NCI-H2171 (cell line): ENCODE measurements around the gene MATN1.

Source experiments
- DNase-seq: peaks from one replicate; lab custom pipeline; 2025; lab: John Stamatoyannopoulos, UW

MATN1 gene

DNA sequence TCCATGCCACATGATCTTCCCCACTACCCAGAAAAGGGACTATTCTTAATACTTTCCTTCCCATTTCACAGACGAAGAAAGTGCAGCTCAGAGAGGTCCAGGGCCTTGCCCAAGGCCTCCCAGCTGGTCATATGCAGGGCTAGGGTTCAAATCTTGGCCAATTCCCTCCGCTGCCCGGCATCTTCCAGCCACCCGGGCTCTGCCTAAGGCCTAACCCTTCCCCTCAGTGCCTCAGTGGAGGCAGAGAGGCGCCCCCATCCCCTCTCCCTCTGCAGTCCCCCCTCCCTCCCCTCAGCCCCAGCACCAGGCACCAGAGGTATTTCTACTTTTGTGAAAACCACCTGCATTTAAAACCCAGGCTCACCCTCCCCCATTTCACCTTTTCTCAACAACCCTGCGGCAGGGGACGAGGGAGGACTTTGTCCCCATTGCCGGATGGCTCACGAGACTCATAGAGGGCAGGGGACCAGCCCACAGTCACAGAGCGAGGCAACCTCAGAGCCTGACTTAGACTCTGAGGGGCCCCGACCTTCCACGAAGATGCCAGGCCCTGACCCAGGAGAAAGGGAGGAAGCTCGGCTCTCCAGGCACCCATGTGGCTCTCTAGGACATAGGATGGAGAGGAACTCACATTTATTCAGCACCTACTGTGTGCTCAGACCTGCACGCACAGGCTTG is 21.9 kb upstream of the MATN1 start:
- DNase-seq: no peak

DNA sequence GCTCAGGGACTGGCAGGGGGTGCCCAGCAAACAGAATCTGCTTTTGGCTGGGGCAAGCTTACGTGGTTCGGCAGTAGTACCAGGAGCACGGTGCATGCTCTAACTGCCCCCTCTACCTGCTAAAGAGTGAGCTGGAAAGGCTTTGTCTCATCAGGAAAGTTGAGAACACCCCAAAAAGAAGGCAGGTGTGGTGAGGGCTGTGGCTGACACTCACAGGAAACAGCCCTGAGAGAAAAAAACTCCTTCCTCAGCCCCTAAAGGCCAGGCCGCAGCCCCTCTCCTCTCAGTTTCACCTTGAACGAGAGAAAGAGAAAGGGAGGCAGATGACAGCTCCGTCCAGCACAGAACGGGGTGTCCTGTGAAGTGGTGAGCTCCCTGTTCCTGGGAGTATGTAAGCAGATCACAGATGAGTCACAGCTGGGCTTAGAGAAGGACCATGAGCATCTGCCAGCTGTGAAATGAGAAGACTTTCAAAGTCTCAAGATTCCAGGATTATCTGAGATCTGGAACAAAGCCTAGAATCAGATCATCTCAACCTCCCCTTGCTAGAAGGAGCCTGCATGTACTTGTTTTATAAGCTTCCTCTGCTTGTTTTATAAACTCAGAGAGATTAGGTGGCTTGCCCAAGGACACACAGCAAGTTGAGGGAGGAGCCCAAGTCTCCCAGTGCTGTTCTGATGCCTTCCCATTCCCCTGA is 20.8 kb upstream of the MATN1 start:
- no peak for DNase-seq

DNA sequence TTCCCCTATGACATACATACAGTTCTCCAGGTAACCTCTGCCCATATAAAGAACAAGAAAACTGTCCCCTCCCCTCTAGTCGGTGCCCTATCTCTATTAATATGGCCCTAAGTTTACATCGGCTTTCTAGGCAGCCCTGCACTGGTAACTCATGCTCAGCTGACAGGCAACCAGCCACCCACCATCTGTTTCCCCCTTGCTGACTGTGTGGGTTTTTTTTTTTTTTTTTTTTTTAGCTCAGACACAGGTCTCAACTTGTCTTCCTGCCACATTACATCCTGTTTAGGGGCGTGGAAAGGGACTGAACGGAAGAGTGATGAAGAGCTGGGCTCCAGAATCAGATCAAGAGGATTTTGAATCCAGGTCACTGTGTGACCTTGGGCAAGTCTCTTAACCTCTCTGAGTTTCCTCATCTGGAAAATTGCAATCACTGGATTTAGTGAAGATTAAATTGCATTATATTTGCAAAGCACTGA is 20.2 kb upstream of the MATN1 start:
- DNase-seq: peak; percentile 94

DNA sequence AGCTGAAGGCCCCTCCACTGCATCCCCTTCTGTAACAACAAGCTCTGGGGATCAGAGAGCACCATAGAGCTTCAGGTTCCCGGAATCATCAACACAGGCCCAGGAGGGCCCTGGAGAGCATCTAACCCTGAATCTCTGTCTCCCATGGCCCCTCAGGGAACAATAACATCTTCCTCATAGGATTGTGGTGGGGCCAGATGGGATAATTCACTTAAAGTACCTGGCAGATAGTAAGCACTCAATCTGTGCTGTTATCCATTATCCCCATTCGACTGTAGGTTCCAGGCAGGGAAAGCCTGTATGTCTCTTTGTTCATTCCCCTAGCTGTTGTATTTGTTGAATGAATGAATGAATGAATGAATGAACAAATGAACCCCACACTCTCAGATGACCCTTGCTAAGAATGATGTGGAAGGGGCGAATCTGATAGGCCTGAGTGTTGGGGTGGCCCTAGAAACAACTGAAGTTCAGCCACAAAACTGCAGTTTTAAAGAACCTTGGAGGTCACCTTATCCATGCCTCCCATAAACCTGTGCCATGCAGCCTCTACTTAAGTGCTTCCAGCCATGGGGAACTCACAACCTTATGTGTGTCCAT is 19.7 kb upstream of the MATN1 start:
- DNase-seq: no peak

DNA sequence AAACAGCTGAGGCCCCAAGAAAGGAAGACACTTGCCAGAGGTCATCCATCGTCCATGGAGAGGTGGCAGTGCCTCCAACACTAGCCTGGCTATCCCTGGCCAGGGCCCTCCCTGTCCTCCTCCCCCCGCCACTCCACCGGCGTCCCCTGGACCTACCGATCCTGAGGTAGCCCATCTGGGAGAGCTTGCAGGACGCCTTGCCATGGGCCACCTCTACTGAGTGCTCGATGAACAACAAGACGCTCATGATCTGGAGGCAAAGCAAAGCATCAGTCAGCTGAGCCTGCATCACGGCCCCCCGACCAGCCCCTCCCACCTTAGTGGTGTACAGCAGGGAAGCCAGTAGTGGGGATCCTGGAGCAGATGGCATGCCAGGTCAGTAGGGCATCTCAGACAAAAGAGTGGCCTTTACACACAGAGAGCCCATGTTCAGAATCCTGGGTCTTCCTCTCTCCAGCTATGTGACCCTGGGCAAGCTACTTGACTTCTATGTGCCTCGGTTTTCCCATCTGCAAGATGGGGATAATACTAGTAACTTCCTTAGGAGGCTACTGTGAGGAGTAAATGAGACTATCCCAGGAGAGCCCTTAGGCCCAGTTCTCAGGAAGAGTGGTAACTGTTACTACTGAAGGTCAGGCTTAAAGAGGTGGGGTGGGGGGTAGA is 19.0 kb upstream of the MATN1 start:
- DNase-seq: no peak

DNA sequence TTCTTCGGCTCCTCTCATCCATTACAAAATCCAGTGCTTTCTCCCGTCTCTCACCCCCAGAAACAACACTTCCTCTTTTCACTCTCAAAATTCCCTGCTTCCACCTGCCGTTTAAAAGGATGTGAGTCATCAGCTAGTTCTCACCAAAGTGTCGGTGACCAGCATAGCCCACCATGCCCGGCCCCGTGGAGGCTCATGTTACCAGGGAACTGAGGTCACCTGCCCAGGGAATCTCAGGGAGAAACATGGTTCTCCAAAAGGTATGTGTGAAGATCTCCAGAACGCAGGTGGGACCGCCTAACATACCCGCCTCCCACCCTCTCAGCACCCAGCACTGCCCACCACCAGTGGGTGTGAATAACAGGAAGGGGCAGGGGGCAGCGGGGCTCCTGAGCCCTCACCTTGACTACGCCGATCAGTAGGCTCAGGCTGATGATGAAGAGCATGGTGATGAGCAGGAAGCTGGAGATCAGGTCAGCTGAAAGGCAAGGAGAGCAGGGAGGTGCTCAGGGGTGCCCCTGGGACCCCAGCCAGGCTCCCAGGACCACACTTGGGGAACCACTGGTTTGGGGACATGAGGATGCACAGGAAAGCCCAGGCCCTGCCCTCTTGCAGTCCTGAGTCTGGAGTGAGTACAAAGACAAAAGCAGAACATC is 18.0 kb upstream of the MATN1 start:
- no peak for DNase-seq

DNA sequence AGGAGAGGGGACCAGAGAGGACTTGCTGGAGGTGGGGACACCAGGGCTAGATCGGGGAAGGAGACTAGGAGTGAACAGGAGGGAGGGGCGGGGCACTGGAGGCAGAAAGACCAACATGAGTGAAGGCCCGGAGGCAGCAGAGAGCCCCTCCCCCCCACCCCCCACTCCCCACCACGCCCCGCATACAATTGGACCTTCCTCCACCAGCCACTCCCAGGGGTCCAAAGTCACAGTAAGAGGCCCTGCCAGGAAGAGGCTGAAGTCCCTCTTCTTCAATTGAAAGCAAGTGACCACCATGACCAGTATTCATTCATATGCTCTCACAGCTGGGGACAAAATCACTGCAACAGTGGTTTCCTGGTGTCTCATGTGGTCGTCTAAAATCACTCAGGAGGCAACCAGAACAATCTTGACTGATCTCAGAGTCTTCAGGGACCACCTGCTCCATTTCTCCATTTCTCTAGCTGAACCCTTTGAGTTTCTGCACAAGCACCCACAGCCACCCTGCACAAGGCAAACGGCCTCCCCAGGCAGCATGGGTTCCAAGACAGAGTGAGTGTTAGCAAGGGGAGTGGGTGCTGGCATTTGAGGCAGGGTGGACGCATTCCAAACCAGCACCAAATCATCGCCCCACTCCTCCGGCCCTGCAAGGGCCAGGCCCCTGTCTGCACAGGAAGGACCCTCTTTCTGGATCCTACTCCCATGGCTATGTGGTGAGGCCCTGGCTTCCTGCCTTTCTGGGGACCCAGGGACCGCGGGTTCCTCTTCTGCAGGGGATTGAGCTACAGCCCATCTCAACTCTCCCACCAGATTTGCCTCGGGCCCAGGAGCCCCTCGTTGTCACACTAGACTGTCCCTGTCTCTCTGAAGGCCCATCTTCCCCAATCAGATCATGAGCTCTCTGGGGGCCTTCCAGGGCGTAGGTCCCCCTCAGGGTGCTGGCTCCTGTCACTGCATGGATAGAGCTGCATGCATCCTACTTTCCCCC is 17.2 kb upstream of the MATN1 start:
- DNase-seq: no peak

DNA sequence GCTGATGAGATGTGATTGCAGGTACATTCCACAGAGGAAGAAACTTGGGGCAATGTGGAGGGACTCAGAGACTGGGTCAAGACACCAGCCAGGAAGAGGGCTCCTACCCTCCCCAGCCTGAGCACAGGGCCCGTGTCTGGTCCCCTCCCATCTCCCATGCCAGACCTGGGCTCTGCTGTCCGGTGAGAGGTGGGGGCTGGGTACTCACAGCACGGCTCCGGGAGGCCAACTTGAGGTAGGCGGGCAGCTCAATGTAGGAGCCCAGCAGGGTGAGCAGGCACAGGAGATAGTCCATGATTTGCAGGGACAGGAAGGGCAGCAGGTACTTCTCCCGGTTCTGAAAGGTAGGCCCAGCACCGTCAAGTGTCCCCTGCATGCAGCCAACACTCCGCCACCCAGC is 16.2 kb upstream of the MATN1 start:
- no peak for DNase-seq

DNA sequence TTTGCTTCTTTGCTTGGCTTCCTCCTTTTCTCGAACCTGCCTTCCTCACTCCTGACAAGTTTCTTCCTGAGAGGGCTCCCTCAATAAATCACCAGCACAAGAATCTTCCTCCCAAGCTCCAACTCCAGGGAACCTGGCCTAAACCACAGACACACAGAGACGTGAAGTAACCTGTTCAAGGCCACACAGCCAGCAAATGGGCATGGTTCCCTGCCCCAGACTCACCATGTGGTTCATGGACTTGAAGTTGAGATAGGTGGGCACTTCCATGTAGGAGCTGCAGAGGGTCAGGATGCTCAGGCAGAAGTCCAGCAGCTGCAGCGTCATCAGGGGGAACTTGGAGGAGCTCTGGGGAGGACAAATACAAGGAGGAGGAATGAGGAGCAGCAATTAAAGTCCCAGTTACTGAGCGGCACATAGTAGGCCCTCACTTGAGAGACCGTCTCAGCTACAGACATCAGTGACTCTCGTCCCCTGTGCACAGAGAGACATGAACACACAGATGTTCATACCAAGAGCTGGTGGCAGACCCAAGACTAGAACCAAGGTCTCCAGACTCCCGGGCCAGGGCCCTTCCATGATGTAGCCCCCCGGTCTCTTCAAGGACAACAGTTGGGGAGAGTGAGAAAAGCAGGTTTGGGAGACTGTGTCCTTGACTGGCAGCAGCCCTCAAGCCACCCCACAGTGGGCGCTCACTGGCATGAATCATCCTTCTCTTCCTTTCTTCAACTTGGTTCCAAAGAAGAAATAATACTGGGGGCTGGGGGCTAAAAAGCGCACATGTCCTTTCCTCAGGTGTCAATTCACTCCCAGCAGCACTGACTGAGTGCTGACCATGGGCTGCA is 15.6 kb upstream of the MATN1 start:
- DNase-seq: no peak

DNA sequence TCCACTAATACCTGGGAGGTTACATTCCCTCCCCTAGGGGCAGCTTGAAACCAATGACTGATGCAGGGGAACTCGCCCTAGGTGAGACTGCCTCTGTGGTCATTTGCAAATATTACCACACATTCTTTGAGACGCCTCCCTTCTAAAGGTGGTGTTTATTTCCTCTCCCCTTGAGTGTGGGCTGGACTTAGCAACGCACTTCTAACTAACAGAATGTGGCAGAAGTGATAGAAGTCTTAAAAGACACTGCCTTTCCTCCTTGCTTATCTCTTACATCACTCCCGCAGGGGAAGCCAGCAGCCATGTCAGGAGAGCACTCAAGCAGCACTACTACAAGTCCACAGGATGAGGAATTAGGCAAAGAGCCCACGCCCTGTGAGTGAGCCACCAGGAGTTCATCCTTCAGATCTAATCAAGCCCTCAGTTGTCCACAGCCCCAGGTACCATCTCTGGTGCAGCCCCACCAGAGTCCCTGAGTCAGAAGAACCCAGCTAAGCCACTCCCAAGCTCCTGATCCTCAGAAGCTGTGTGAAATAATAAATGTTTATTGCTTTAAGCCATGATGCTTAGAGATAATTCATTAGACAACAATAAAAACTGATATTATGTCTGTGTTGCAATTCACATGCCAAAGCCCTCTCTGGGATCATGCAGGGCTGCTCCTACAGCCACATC is 14.8 kb upstream of the MATN1 start:
- DNase-seq: no peak

DNA sequence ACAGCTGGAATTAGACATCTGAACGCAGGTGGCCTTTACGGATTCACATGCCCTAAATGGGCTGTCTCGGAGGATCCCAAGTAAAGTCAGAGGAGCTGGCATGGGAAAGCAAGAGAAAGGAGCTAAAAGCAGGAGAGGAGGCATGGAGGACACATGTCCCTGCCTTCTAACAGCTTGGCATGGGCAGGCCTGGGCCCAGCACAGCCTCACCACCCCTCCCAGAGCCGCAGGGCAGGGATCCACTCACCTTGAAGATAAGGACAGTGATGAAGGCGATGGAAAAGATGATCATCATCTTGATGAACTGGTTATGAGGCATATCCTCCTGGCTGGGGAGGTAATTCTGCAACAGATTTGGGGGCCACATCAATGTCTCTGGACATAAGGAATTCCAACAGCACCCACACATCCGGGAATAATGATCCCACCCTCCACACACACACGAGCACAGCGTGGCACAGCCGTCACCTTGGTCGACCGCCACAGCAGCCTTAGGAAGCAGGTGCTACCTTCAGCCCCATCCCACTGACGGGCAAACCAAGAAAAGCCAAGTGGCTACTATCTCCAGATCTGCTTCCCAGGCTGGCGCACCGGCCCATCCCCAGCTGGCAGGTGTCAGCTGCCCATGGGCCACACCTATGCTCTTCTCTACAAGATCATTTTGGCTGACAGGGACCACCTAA is 14.1 kb upstream of the MATN1 start:
- no peak for DNase-seq

DNA sequence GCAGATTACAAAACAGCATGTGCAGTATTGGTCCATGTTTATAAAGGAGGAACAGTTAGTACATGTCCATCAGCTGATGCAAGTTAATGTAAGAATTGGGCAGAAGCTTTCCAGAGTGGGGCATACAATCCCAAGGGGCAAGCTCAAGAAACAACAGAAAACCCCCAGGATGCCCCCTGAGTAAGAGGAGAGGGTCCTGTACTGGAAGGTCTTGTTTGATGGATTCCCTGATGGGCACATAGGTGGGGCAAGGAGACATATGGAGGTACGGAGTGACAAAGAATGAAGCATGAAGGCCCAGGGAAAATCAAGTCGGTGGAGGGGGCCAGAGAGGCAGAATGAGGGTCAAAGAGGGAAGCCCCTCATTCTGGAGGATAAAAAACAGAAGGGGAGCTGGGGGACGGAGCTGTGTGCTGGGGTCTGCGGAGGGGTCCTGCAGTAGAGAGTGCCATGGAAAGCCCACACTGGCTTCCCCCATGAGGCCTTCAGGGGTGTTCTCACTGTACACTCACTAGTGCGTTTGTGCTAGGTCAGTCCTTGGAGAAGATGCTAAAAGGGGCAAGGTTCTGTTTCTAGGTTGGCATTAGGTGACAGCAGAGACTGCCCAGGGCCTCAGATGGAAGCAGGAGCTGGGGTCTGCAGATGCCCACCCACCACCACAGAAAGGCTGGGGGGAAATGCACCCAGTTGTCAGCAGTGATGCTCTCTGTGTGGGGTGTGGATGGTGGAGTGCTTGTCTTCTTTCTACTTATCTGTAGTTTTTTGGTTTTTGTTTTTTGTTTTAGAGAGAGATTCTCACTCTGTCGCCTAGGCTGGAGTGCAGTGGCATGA is 12.5 kb upstream of the MATN1 start:
- DNase-seq: no peak

DNA sequence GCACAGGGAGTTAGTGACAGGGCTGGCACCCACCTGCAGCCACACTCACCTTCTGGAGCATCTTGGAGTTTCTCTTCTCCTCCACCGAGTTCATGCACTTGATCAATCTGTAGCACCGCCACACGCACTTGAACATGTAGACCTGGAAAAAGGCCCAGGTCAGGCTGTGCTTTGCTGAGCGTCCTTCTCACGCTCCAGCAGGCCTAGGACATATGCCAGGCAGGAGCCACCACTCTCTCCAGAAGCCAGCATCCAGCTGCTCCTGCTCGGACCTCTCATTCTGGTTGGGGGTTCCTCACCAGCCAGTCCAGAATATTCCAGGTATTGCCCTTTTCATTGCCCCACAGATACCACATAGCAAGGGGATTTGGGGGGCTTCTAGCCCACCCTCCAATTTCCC is 11.7 kb upstream of the MATN1 start:
- DNase-seq: no peak

DNA sequence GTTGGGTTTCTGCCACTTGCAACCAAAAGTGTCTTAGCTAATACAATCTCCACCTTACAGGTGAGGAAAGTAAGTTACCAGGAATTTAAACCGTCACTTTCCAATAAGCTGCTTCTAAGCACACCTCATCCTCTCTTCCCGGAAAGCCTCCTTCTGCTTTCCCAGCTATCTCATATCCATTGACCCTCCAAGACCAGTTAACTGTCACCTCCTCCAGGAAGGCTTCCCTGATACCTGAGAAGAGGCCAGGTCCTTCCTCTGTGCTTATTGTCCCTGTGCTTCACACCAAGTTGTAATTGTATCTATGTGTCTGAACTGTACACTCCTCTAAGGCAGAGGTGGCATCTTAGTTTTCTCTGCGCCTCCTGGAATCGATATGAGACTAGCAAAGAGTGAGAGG is 11.2 kb upstream of the MATN1 start:
- no peak for DNase-seq

DNA sequence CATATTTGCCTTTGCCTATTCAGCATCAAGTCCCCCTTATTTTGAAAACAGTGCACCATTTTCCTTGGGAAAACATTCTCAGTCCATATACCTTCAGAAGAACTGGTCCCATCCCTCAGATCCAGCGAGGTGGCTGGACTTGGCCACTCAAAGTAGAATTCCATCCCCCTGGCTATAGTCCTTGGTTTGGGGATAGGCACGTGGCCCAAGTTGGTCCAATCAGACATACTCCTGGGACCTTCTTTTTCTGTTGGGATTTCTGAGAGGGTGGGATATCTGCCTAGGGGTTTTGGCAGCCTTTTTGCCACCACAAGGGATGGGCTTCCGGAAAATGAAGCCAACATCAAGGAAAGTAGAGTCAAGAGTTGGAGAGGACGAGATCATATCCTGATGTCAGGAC is 10.7 kb upstream of the MATN1 start:
- no peak for DNase-seq

DNA sequence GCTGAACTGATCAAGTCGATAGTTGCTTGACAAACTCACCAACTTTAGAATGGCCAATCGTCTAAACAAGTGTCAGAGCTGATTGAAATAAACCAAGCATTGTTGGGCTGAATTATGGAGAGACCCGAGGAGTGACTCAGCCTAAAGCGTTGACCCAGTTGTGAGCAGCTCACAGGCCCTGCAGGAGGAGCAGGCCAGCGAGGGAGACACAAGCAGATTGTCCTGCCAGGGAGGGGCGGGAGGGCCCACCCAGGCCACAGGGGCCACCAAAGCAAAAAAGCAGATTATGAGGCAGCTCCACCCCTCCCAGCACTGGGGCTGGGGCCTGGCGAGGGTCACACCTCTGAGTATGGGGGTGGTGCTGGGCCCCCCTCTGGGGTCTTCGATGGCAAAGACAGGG is 10.1 kb upstream of the MATN1 start:
- DNase-seq: no peak

DNA sequence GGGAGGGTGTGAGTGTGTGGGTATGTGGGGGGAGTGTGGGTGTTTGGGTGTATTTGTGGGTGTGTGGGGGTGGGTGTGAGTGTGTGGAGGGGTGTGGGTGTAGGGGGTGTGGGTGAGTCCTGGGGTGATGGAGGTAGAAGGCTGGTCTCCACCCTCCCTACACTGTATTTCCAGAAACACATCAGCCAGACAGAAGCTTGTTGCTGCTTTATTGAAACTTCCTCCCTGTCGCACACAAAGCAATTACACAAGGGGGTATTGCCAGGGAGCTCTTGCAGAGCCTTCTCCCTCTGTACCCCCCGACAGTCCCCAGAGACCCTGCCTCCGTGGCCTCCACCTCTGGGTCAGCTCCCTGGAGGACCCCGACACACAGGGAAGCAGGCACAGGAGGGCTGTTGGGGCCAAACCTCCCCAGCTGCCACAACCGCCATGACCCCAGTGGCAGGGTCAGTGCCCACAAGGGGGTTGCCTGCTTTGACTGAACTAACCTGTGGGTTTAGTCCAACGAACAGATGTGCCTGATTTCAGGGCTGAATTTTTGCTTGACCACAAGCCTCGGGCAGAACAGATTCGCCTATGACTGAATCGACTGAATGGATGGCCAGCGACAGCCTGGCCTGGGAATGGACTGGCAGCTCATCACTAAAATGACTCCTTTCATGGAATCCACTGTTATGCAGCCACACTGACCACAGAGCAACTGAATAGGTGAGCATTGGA is 9.1 kb upstream of the MATN1 start:
- no peak for DNase-seq
